ENCODE data around the gene CD180. TPM values are rescaled to one million over a fixed set of nuclear protein-coding genes. Genes with fewer than 3 reads are reported as not detected.

The CD180 gene
- total RNA-seq, 1 experiment from 2014 or later, result not detected

GRCh38 chr5:67160272-67160671 lies 36.3 kb downstream of the CD180 start:
- Histone ChIP-seq H3K36me3 (ENCODE audit: control insufficient read depth in 1 of 2, insufficient read depth in 2 of 2, low read length in 2 of 2) (no peaks in the 10 kb centered on the region), H3K27me3 (ENCODE audit: insufficient read depth, low read length) (no peaks in the 10 kb centered on the region; the same call in 1 of the 2 replicates), H3K4me1 (ENCODE audit: control insufficient read depth in 1 of 2, insufficient read depth in 2 of 2, low read length in 2 of 2) (peaks cover 4 to 7% of the 10 kb centered on the region in 2 experiments), H3K4me3 (replicated peaks in 1 of 2; ENCODE audit: low read depth in 1 of 2, low read length in 2 of 2) (no peak overlapping the region), H3K4me2 (ENCODE audit: low read length) (no peak overlapping the region), H2AFZ (ENCODE audit: low read depth, low read length, poor library complexity, severe bottlenecking) (no peak overlapping the region), H3K9me3 (ENCODE audit: control insufficient read depth in 1 of 2, insufficient read depth in 1 of 2, low read depth in 1 of 2, low read length in 2 of 2) (no peaks in the 10 kb centered on the region), H3K9me2 (ENCODE audit: insufficient read depth) (no peaks in the 10 kb centered on the region), H3K9ac (ENCODE audit: low read length) (no peak overlapping the region), H3K27ac (ENCODE audit: low read depth, low read length) (no peak overlapping the region), H3K79me2 (ENCODE audit: insufficient read depth, low read length) (no peaks in the 10 kb centered on the region), H4K20me1 (ENCODE audit: insufficient read depth) (no peaks in the 10 kb centered on the region)
- no TSS peak for BruUV-seq (replicated peaks)
- intact Hi-C loops (cut with micrococcal nuclease), result no loop called here
- ATAC-seq (no peak), DNase-seq (ENCODE audit: low read depth, low spot score) (no peak)
- ChIA-PET POLR2A (no interaction called here), RAD21 (ENCODE audit: low non-redundant PET in 1 of 2, low total read pairs in 2 of 2, uncharacterized antibody in 2 of 2, unreplicated experiment in 2 of 2) (no interaction called here), CTCF (no interaction called here)
- TF ChIP-seq JUND (IDR thresholded peaks at IDR 0.05) (no peak), MAX (IDR thresholded peaks at IDR 0.05) (no peak), FOSL1 (IDR thresholded peaks at IDR 0.05; ENCODE audit: low read depth) (no peak), ATF3 (IDR thresholded peaks at IDR 0.05) (no peak), EZH2phosphoT487 (IDR thresholded peaks at IDR 0.05; ENCODE audit: borderline replicate concordance) (no peak), ZFX (IDR thresholded peaks at IDR 0.05) (no peak), SP1 (IDR thresholded peaks at IDR 0.05; ENCODE audit: low read depth) (no peak), TCF7L2 (IDR thresholded peaks at IDR 0.05; ENCODE audit: borderline replicate concordance, extremely low read depth, insufficient read depth, insufficient read length) (no peak), POLR2AphosphoS5 (IDR thresholded peaks at IDR 0.05; ENCODE audit: low read depth, low read length) (no peak), REST (IDR thresholded peaks at IDR 0.05; ENCODE audit: low read depth) (no peak), ELF1 (IDR thresholded peaks at IDR 0.05; ENCODE audit: borderline replicate concordance, low read depth) (no peak), YY1 (IDR thresholded peaks at IDR 0.05; ENCODE audit: extremely low read depth, insufficient replicate concordance, low read depth, low read length) (no peak), SRF (IDR thresholded peaks at IDR 0.05; ENCODE audit: low read depth) (no peak), CTCF (IDR thresholded peaks at IDR 0.05 in 2 of 3, conservative IDR thresholded peaks at IDR 0.05 in 1 of 3; ENCODE audit: borderline replicate concordance in 1 of 3, insufficient read depth in 1 of 3, low read depth in 2 of 3, low read length in 2 of 3) (no peak), POLR2A (IDR thresholded peaks at IDR 0.05; ENCODE audit: borderline replicate concordance, extremely low read depth, insufficient read depth, insufficient read length) (no peak)

All from HCT116 (cell line).